ENCODE results near the gene RCHY1. TPM values are rescaled to one million over a fixed set of nuclear protein-coding genes. Genes with fewer than 3 reads are reported as not detected.
"Not testable (repeated sequence)": the region's sequence is repeated elsewhere in the genome, so short reads cannot be mapped to it uniquely, and the experiment has no call there.

RCHY1 gene
- total and polyA plus RNA-seq, 5 donors from 2014 or later, result 38.0 to 47.9 (median 44.4) TPM

DNA sequence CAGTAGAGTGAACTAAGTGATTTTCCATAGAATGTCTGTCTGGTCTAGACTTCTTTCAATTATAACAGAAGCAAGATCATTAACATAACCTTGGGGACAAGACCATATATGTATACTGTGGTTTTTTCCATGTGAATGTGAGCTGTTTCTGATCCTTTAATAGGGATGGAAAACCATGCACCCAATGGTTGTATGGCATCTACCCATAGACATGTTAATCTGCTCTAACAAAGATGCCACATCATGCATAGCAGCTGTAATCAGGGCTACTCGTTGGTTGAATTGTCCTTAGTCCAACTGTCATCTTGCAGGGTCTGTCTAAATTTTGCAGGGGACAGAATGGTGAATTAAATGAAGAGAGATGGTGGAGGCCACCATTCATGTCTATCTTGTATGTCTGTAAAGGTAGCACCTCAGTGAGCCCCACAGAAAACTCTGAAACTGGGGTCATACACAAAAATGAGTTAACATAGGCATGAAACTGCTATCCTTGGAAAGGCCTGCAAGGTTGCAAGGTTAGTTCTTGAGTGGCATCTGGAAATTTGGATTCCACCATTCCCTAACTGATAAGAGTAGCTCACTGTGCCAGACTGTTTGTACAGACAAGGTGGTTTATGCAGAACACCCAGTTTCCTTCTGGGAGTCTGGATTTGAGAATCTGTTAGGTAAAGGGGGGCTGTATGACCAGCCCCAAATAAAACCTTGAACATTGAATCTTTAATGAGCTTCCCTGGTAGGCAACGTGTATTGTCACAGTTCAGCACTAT, 16.5 kb upstream of the RCHY1 start:
- H3K27ac ChIP-seq (ENCODE audit: insufficient read depth, low read length, poor library complexity, severe bottlenecking), result no peak overlapping the region
- ATAC-seq (ENCODE audit: low read depth in 2 of 2), result no peak
- Mint-ChIP-seq H3K4me1 (peaks cover 4 to 10% (median 6%) of the 10 kb centered on the region in 4 donors), H3K27ac (no peak overlapping the region), H3K4me3 (no peak overlapping the region), H3K27me3 (no peaks in the 10 kb centered on the region), H3K36me3 (peaks cover 65% of the 10 kb centered on the region), H3K9me3 (peaks cover 3 to 21% (median 9%) of the 10 kb centered on the region in 7 donors)
- H3K4me1 ChIP-seq (ENCODE audit: control insufficient read depth, insufficient read depth, low read length, poor library complexity, severe bottlenecking), result no peaks in the 10 kb centered on the region
- no peaks in the 10 kb centered on the region for H3K27me3 ChIP-seq (ENCODE audit: control insufficient read depth, insufficient read depth, low read length)
- DNase-seq, result no peak
- peaks cover 60% of the 10 kb centered on the region for H3K36me3 ChIP-seq (ENCODE audit: control insufficient read depth, insufficient read depth, low read length)
- H3K4me3 ChIP-seq (ENCODE audit: low read depth, low read length), result no peak overlapping the region
- no peaks in the 10 kb centered on the region for H3K9me3 ChIP-seq (ENCODE audit: control insufficient read depth in 2 of 2, low read length in 2 of 2)

GRCh38 chr4:75527482-75527881, 13.3 kb upstream of the RCHY1 start:
- no peak for ATAC-seq (ENCODE audit: low read depth in 2 of 2)
- no peaks in the 10 kb centered on the region for H3K9me3 ChIP-seq (ENCODE audit: control insufficient read depth in 2 of 2, low read length in 2 of 2)
- Mint-ChIP-seq H3K4me3 (no peak overlapping the region), H3K27ac (no peak overlapping the region), H3K9me3 (peaks cover 3 to 14% (median 4%) of the 10 kb centered on the region in 7 donors), H3K36me3 (peaks cover 69% of the 10 kb centered on the region), H3K27me3 (no peaks in the 10 kb centered on the region), H3K4me1 (peaks cover 14 to 25% (median 16%) of the 10 kb centered on the region in 4 donors)
- H3K36me3 ChIP-seq (ENCODE audit: control insufficient read depth, insufficient read depth, low read length), result peaks cover 90% of the 10 kb centered on the region
- DNase-seq, result no peak
- H3K4me1 ChIP-seq (ENCODE audit: control insufficient read depth, insufficient read depth, low read length, poor library complexity, severe bottlenecking), result no peaks in the 10 kb centered on the region
- H3K4me3 ChIP-seq (ENCODE audit: low read depth, low read length), result no peak overlapping the region
- H3K27ac ChIP-seq (ENCODE audit: insufficient read depth, low read length, poor library complexity, severe bottlenecking), result no peak overlapping the region
- no peaks in the 10 kb centered on the region for H3K27me3 ChIP-seq (ENCODE audit: control insufficient read depth, insufficient read depth, low read length)

- no peak for ATAC-seq (ENCODE audit: low read depth in 2 of 2)
- peaks cover 63% of the 10 kb centered on the region for H3K36me3 Mint-ChIP-seq
These were observed 11.7 kb upstream of the RCHY1 start for GRCh38 chr4:75525910-75526309.

DNA sequence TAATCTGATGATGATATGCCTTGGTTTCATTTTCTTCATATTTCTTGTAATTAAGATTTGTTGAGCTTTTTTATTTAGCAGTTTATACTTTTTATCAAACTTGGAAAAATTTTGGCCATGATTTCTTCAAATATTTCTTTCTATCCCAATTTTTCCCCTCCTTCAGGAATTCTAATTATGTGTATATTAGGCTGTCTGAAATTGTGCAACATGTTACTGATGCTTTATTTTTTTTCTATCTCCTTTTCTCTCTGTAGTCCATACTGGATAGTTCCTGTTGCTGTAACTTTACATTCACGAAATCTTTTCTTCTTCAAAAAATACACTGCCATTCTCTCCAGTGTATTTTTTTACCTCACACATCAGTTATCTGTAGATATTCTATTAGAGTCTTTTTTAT, 10.9 kb upstream of the RCHY1 start:
- H3K4me1 Mint-ChIP-seq, result peaks cover 11 to 40% (median 20%) of the 10 kb centered on the region in 4 donors
- Histone ChIP-seq H3K27ac (ENCODE audit: insufficient read depth, low read length, poor library complexity, severe bottlenecking) (no peak overlapping the region), H3K27me3 (ENCODE audit: control insufficient read depth, insufficient read depth, low read length) (no peaks in the 10 kb centered on the region), H3K9me3 (ENCODE audit: control insufficient read depth in 2 of 2, low read length in 2 of 2) (no peaks in the 10 kb centered on the region), H3K4me1 (ENCODE audit: control insufficient read depth, insufficient read depth, low read length, poor library complexity, severe bottlenecking) (no peaks in the 10 kb centered on the region), H3K36me3 (ENCODE audit: control insufficient read depth, insufficient read depth, low read length) (peaks cover 94% of the 10 kb centered on the region), H3K4me3 (ENCODE audit: low read depth, low read length) (no peak overlapping the region)
- H3K9me3 Mint-ChIP-seq, result peaks cover 0 to 1% (median 0%) of the 10 kb centered on the region in 7 donors
- H3K4me3 Mint-ChIP-seq, result no peak overlapping the region
- no peaks in the 10 kb centered on the region for H3K27me3 Mint-ChIP-seq
- H3K27ac Mint-ChIP-seq, result no peak overlapping the region
- ATAC-seq (ENCODE audit: low read depth in 2 of 2), result no peak
- H3K36me3 Mint-ChIP-seq, result peaks cover 64% of the 10 kb centered on the region
- no peak for DNase-seq

More at GRCh38 chr4:75525910-75526309, 11.7 kb upstream of the RCHY1 start:
- H3K27me3 ChIP-seq (ENCODE audit: control insufficient read depth, insufficient read depth, low read length), result no peaks in the 10 kb centered on the region
- no peak for DNase-seq
- H3K27ac ChIP-seq (ENCODE audit: insufficient read depth, low read length, poor library complexity, severe bottlenecking), result no peak overlapping the region
- H3K4me1 ChIP-seq (ENCODE audit: control insufficient read depth, insufficient read depth, low read length, poor library complexity, severe bottlenecking), result no peaks in the 10 kb centered on the region
- Mint-ChIP-seq H3K27me3 (no peaks in the 10 kb centered on the region), H3K27ac (no peak overlapping the region), H3K9me3 (peaks cover 0 to 6% (median 1%) of the 10 kb centered on the region in 7 donors), H3K4me1 (peaks cover 12 to 32% (median 15%) of the 10 kb centered on the region in 4 donors), H3K4me3 (no peak overlapping the region)
- no peaks in the 10 kb centered on the region for H3K9me3 ChIP-seq (ENCODE audit: control insufficient read depth in 2 of 2, low read length in 2 of 2)
- no peak overlapping the region for H3K4me3 ChIP-seq (ENCODE audit: low read depth, low read length)
- peaks cover 94% of the 10 kb centered on the region for H3K36me3 ChIP-seq (ENCODE audit: control insufficient read depth, insufficient read depth, low read length)

DNA sequence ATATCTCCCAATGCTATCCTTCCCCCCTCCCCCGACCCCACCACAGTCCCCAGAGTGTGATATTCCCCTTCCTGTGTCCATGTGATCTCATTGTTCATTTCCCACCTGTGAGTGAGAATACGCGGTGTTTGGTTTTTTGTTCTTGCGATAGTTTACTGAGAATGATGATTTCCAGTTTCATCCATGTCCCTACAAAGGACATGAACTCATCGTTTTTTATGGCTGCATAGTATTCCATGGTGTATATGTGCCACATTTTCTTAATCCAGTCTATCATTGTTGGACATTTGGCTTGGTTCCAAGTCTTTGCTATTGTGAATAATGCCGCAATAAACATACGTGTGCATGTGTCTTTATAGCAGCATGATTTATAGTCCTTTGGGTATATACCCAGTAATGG, 5.2 kb upstream of the RCHY1 start:
- not testable (repeated sequence) for H3K9me3 ChIP-seq (ENCODE audit: control insufficient read depth in 2 of 2, low read length in 2 of 2); H3K27me3 ChIP-seq (ENCODE audit: control insufficient read depth, insufficient read depth, low read length); H3K27ac Mint-ChIP-seq; H3K4me3 ChIP-seq (ENCODE audit: low read depth, low read length); H3K27ac ChIP-seq (ENCODE audit: insufficient read depth, low read length, poor library complexity, severe bottlenecking); DNase-seq; H3K9me3 Mint-ChIP-seq; ATAC-seq (ENCODE audit: low read depth in 2 of 2); H3K27me3 Mint-ChIP-seq
- Mint-ChIP-seq H3K4me1 (peaks cover 24 to 73% (median 41%) of the 10 kb centered on the region in 4 donors), H3K36me3 (peaks cover 50% of the 10 kb centered on the region), H3K4me3 (peak overlapping the region in 2 of 4 donors; percentile 43 to 55)
- Histone ChIP-seq H3K4me1 (ENCODE audit: control insufficient read depth, insufficient read depth, low read length, poor library complexity, severe bottlenecking) (peaks cover 23% of the 10 kb centered on the region), H3K36me3 (ENCODE audit: control insufficient read depth, insufficient read depth, low read length) (peaks cover 59% of the 10 kb centered on the region)

- Histone ChIP-seq H3K4me3 (ENCODE audit: low read depth, low read length) (peak overlapping the region; percentile 100), H3K27me3 (ENCODE audit: control insufficient read depth, insufficient read depth, low read length) (no peaks in the 10 kb centered on the region), H3K36me3 (ENCODE audit: control insufficient read depth, insufficient read depth, low read length) (peaks cover 27% of the 10 kb centered on the region), H3K9me3 (ENCODE audit: control insufficient read depth in 2 of 2, low read length in 2 of 2) (no peaks in the 10 kb centered on the region), H3K4me1 (ENCODE audit: control insufficient read depth, insufficient read depth, low read length, poor library complexity, severe bottlenecking) (peaks cover 51% of the 10 kb centered on the region), H3K27ac (ENCODE audit: insufficient read depth, low read length, poor library complexity, severe bottlenecking) (peak overlapping the region; percentile 99)
- no peaks in the 10 kb centered on the region for H3K27me3 Mint-ChIP-seq
- peaks cover 31% of the 10 kb centered on the region for H3K36me3 Mint-ChIP-seq
- no peak for DNase-seq
- H3K4me1 Mint-ChIP-seq, result peaks cover 27 to 61% (median 37%) of the 10 kb centered on the region in 4 donors
- H3K9me3 Mint-ChIP-seq, result no peaks in the 10 kb centered on the region
- ATAC-seq (ENCODE audit: low read depth in 2 of 2), result no peak
- H3K27ac Mint-ChIP-seq, result peak overlapping the region; percentile 82 to 100 (median 99)
- peak overlapping the region in 2 of 4 donors; percentile 6 to 97 for H3K4me3 Mint-ChIP-seq
These were observed 1.9 kb upstream of the RCHY1 start for GRCh38 chr4:75516144-75516543.

GRCh38 chr4:75514949-75515612, 878 bp upstream of the RCHY1 start:
- DNase-seq (peak; percentile 20 to 75 (median 57)), ATAC-seq (ENCODE audit: low read depth in 2 of 2) (no peak)
- Mint-ChIP-seq H3K36me3 (peaks cover 20% of the 10 kb centered on the region), H3K4me1 (peaks cover 26 to 56% (median 41%) of the 10 kb centered on the region in 4 donors), H3K27ac (peak overlapping the region in 2 of 3 donors; percentile 99 to 100), H3K9me3 (no peaks in the 10 kb centered on the region), H3K4me3 (peak overlapping the region in 1 of 4 donors; percentile 97), H3K27me3 (no peaks in the 10 kb centered on the region)
- peak overlapping the region; percentile 99 for H3K27ac ChIP-seq (ENCODE audit: insufficient read depth, low read length, poor library complexity, severe bottlenecking)
- H3K27me3 ChIP-seq (ENCODE audit: control insufficient read depth, insufficient read depth, low read length), result no peaks in the 10 kb centered on the region
- peak overlapping the region; percentile 100 for H3K4me3 ChIP-seq (ENCODE audit: low read depth, low read length)
- peaks cover 17% of the 10 kb centered on the region for H3K36me3 ChIP-seq (ENCODE audit: control insufficient read depth, insufficient read depth, low read length)
- H3K9me3 ChIP-seq (ENCODE audit: control insufficient read depth in 2 of 2, low read length in 2 of 2), result no peaks in the 10 kb centered on the region
- peaks cover 61% of the 10 kb centered on the region for H3K4me1 ChIP-seq (ENCODE audit: control insufficient read depth, insufficient read depth, low read length, poor library complexity, severe bottlenecking)
